B cell (primary cell): Measurements from ENCODE around the gene SOX8. TPM values are rescaled to one million over a fixed set of nuclear protein-coding genes. Genes with fewer than 3 reads are reported as not detected.
A peak's percentile ranks its signal among the peaks of the same experiment; 100 is the strongest.

Source experiments
- ATAC-seq: fragments of 200-7000 bp; cut with Tn5 transposase; one replicate; pipeline ENCODE4 v1.10.0; 2021; ENCODE audit warnings: low read depth, mild to moderate bottlenecking, moderate number of reproducible peaks, moderate library complexity
- CTCF ChIA-PET: fragments of 350-600 bp; sonication (Branson Sonifier 250); formaldehyde crosslinking; loops from one replicate; lab custom pipeline; 2021; ENCODE audit warnings: antibody characterized with exemption, inconsistent platforms; lab: Charles Lee
- POLR2A ChIA-PET: fragments of 350-600 bp; sonication (Branson Sonifier 250); formaldehyde crosslinking; loops from one replicate; lab custom pipeline; 2021; ENCODE audit warnings: antibody characterized with exemption; lab: Charles Lee
- DNase-seq: peaks from one replicate; pipeline ENCODE4 v3.0.0; 2013
- H2AFZ ChIP-seq: 2 replicates; pipeline ENCODE4 v1.6.1; 2012; ENCODE audit warnings: mild to moderate bottlenecking, low read depth, low read length; ENCODE audit not compliant: insufficient read depth, poor library complexity, severe bottlenecking
- H3K27ac ChIP-seq, 2 donors: 1 replicate in 1 of 2; 2 replicates in 1 of 2; pipeline ENCODE4 v1.5.1; 2012 to 2013; ENCODE audit warnings: low read length in 2 of 2, mild to moderate bottlenecking in 2 of 2, moderate library complexity in 1 of 2
- H3K27me3 ChIP-seq, 4 experiments: fragments of 200-600 bp in 1 of 4; sonication (generic) in 1 of 4; replicated peaks in 1 of 4; 1 replicate in 2 of 4; 2 replicates in 2 of 4; pipeline versions ENCODE4 v1.6.1 to v1.7.0; 2013 to 2016; ENCODE audit warnings: low read length in 3 of 4, mild to moderate bottlenecking in 2 of 4, mixed read lengths in 1 of 4, moderate library complexity in 1 of 4; ENCODE audit not compliant: insufficient read depth in 4 of 4, control insufficient read depth in 3 of 4; ENCODE audit errors: control extremely low read depth in 1 of 4
- H3K36me3 ChIP-seq, 2 experiments: replicated peaks in 1 of 2; 1 replicate in 1 of 2; 2 replicates in 1 of 2; pipeline versions ENCODE4 v1.6.1 to v1.7.1; 2013; ENCODE audit warnings: low read length in 1 of 2; ENCODE audit not compliant: insufficient read depth in 2 of 2, control insufficient read depth in 1 of 2; ENCODE audit errors: control extremely low read depth in 1 of 2, extremely low read depth in 1 of 2
- H3K4me1 ChIP-seq, 2 donors: fragments of 200-600 bp in 1 of 2; sonication (generic) in 1 of 2; 1 replicate in 1 of 2; 2 replicates in 1 of 2; pipeline versions ENCODE4 v1.5.1 to v1.6.1; 2013 to 2017; ENCODE audit warnings: low read length in 2 of 2; ENCODE audit not compliant: control insufficient read depth in 2 of 2, insufficient read depth in 2 of 2
- H3K4me2 ChIP-seq: replicated peaks from 2 replicates; pipeline ENCODE3; 2012; ENCODE audit warnings: mild to moderate bottlenecking, low read depth, low read length; ENCODE audit not compliant: poor library complexity, severe bottlenecking
- H3K4me3 ChIP-seq, 5 experiments: fragments of 200-600 bp in 1 of 5; sonication (generic) in 1 of 5; 1 replicate in 3 of 5; 2 replicates in 2 of 5; pipeline versions ENCODE4 v1.5.1 to v1.7.0; 2011 to 2016; ENCODE audit warnings: low read length in 4 of 5, mild to moderate bottlenecking in 4 of 5, low read depth in 2 of 5, control low read depth in 1 of 5, moderate library complexity in 1 of 5; ENCODE audit not compliant: insufficient read depth in 1 of 5; ENCODE audit errors: control extremely low read depth in 1 of 5, extremely low read depth in 1 of 5
- H3K79me2 ChIP-seq: fragments of 200-600 bp; sonication (generic); one replicate; pipeline ENCODE4 v1.6.0; 2016; ENCODE audit warnings: low read length; ENCODE audit not compliant: control insufficient read depth, insufficient read depth
- H3K9ac ChIP-seq: fragments of 200-600 bp; sonication (generic); 2 replicates; pipeline ENCODE4 v1.6.1; 2017; ENCODE audit warnings: mild to moderate bottlenecking, low read length, moderate library complexity
- H3K9me3 ChIP-seq, 3 donors: one replicate each; pipeline versions ENCODE4 v1.6.1 to v1.7.1; 2013; ENCODE audit warnings: low read length in 2 of 3; ENCODE audit not compliant: control insufficient read depth in 2 of 3, insufficient read depth in 1 of 3; ENCODE audit errors: control extremely low read depth in 1 of 3
- H4K20me1 ChIP-seq: 2 replicates; pipeline ENCODE4 v1.6.0; 2012; ENCODE audit warnings: mild to moderate bottlenecking, low read length; ENCODE audit not compliant: insufficient read depth, control insufficient read depth, poor library complexity, severe bottlenecking
- H3K27ac Mint-ChIP-seq: one replicate; pipeline ENCODE4 v1.8.0; 2021; ENCODE audit warnings: mixed read lengths
- H3K27me3 Mint-ChIP-seq: one replicate; pipeline ENCODE4 v1.8.0; 2021; ENCODE audit warnings: mixed read lengths
- H3K4me1 Mint-ChIP-seq: one replicate; pipeline ENCODE4 v1.8.0; 2021; ENCODE audit warnings: mixed read lengths
- H3K4me3 Mint-ChIP-seq: one replicate; pipeline ENCODE4 v1.8.0; 2021; ENCODE audit warnings: mixed read lengths
- H3K9me3 Mint-ChIP-seq: one replicate; pipeline ENCODE4 v1.8.0; 2022; ENCODE audit warnings: mixed read lengths; ENCODE audit not compliant: insufficient read depth
- EZH2 ChIP-seq: IDR thresholded peaks from 2 replicates; pipeline ENCODE4 v1.6.1; 2012; ENCODE audit warnings: borderline replicate concordance, low read depth, mild to moderate bottlenecking, moderate library complexity, low read length; ENCODE audit not compliant: insufficient read depth, poor library complexity, severe bottlenecking
- WGBS: methylation state at CpG from one replicate; pipeline ENCODE4 v1.1.5; 2013; ENCODE audit warnings: missing lambda C conversion rate; ENCODE audit not compliant: insufficient coverage; 5-methylcytosine and 5-hydroxymethylcytosine counted together
- intact Hi-C: fragments of 100-400 bp; cut with micrococcal nuclease; formaldehyde crosslinking; loops from one replicate; pipeline ENCODE4 v1.10.0; 2022
- polyA plus RNA-seq: library from polyadenylated mRNA; depleted of rRNA; stranded (reverse); fragments of >200 nt; gene quantifications from 2 replicates; pipeline ENCODE4 v1.2.3, GENCODE V29; 2012
- total RNA-seq, 2 donors: library from RNA; stranded (reverse); fragments of 120-200 nt in 1 of 2; gene quantifications; 1 replicate in 1 of 2; 2 replicates in 1 of 2; pipeline versions ENCODE4 v1.2.3 to v1.2.4, GENCODE V29; 2013 to 2022
- TF ChIP-seq, protein P1 (sequence below): fragments of 200-600 bp; IDR thresholded peaks from one replicate; pipeline ENCODE4 v1.8.0; 2022; ENCODE audit warnings: antibody characterized with exemption, mild to moderate bottlenecking

SOX8 gene
- total and polyA plus RNA-seq, 2 donors (not counting 1 experiment from before 2014, with no cell fraction given), result 0.03 to 1.2 TPM

DNA sequence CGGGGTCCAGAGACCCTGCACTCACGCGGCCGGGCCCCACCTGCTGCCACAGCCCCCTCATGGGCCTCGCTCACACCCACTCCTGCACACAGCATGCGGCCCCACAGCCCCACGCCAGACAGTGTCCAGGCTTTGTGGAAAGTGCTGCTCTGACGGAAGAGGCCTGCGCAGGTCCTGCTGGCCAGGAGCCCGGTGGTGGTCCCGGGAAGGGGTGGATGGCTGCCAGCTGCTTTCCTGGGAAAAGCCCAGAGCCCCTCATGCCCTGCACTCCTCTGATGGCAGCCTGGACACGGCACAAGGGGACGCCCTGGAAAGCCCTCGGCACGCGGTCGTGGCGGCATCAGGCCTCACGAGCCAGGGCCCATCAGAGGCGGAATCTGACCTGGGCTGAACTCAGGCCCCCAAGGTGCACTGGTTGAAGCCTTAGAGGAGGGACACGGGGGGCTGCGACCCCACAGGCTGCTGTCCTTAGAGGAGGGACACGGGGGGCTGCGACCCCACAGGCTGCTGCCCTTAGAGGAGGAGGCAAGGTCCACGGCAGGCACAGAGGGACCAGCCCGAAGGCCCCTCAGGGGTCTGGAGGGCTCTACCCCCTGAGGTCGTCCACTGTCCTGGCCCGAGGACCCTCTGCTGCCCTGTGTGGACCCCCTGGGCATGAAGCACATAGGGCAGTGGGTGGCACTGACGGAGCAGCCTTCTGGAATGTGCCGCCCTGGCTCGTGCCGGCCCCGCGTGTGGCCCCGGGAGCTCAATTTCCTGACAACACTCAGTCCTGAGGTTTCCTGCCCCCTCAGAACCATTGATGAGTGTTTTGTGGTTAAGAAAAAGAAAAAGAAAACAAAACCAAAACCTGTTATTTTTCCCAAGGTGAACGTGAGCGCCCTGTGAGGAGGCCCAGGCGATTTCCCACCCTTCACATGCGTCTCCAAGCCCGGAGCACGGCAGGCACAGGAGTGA, 22.1 kb downstream of the SOX8 start:
- Histone ChIP-seq H3K9me3 (peaks cover 0 to 6% (median 0%) of the 10 kb centered on the region in 3 donors), H2AFZ (no peak overlapping the region), H3K27ac (no peak overlapping the region), H3K36me3 (no peaks in the 10 kb centered on the region), H3K27me3 (peaks cover 0 to 10% (median 0%) of the 10 kb centered on the region in 4 experiments), H3K79me2 (no peaks in the 10 kb centered on the region), H4K20me1 (no peaks in the 10 kb centered on the region), H3K4me2 (peak overlapping the region; percentile 25), H3K4me3 (no peak overlapping the region), H3K9ac (no peak overlapping the region), H3K4me1 (peaks cover 0 to 7% of the 10 kb centered on the region in 2 donors)
- Mint-ChIP-seq H3K27ac (no peak overlapping the region), H3K4me1 (no peaks in the 10 kb centered on the region), H3K9me3 (no peaks in the 10 kb centered on the region), H3K27me3 (peaks cover 7% of the 10 kb centered on the region), H3K4me3 (no peak overlapping the region)
- intact Hi-C loops, result no loop called here
- TF ChIP-seq, protein P1, sequence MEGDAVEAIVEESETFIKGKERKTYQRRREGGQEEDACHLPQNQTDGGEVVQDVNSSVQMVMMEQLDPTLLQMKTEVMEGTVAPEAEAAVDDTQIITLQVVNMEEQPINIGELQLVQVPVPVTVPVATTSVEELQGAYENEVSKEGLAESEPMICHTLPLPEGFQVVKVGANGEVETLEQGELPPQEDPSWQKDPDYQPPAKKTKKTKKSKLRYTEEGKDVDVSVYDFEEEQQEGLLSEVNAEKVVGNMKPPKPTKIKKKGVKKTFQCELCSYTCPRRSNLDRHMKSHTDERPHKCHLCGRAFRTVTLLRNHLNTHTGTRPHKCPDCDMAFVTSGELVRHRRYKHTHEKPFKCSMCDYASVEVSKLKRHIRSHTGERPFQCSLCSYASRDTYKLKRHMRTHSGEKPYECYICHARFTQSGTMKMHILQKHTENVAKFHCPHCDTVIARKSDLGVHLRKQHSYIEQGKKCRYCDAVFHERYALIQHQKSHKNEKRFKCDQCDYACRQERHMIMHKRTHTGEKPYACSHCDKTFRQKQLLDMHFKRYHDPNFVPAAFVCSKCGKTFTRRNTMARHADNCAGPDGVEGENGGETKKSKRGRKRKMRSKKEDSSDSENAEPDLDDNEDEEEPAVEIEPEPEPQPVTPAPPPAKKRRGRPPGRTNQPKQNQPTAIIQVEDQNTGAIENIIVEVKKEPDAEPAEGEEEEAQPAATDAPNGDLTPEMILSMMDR, result no peak
- TF ChIP-seq EZH2, result no peak
- 77% methylated on average over 32 of the region's 41 CpGs for WGBS
- POLR2A ChIA-PET, result no interaction called here
- DNase-seq (no peak), ATAC-seq (no peak)
- CTCF ChIA-PET, result no interaction called here

DNA sequence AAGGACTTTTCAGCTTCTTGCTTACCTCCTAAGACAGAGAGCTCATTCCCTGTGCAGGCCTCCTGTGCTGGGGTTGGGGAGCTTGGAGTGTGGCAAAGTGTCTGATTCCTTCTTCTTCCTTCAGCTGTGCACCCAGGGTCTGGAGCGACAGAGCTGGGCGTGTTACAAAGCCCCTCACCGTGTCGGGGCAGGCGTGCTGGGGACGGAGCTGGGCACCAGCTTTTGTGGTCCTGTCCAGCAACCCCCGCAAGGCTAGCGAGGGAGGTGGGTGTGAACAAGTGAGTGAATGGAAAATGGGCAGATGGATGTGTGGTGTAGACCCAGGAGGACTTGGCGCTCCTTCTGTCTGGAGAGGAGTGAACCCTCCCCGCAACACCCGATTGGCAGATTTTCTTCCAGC, 23.7 kb downstream of the SOX8 start:
- CTCF ChIA-PET, result no interaction called here
- H2AFZ ChIP-seq, result no peak overlapping the region
- POLR2A ChIA-PET, result no interaction called here
- no peak overlapping the region for H3K9ac ChIP-seq
- H3K4me3 Mint-ChIP-seq, result no peak overlapping the region
- H3K4me2 ChIP-seq, result no peak overlapping the region
- H3K4me3 ChIP-seq, result no peak overlapping the region
- H3K27ac Mint-ChIP-seq, result no peak overlapping the region
- H3K27me3 Mint-ChIP-seq, result peaks cover 7% of the 10 kb centered on the region
- peaks cover 0 to 7% of the 10 kb centered on the region in 2 donors for H3K4me1 ChIP-seq
- ATAC-seq, result no peak
- no peak for DNase-seq
- no peaks in the 10 kb centered on the region for H4K20me1 ChIP-seq
- no peak overlapping the region for H3K27ac ChIP-seq
- no peaks in the 10 kb centered on the region for H3K36me3 ChIP-seq
- no peak for TF ChIP-seq EZH2
- TF ChIP-seq, protein P1, result no peak
- peaks cover 0 to 3% (median 0%) of the 10 kb centered on the region in 3 donors for H3K9me3 ChIP-seq
- H3K9me3 Mint-ChIP-seq, result no peaks in the 10 kb centered on the region
- peaks cover 0 to 2% (median 0%) of the 10 kb centered on the region in 4 experiments for H3K27me3 ChIP-seq
- H3K79me2 ChIP-seq, result no peaks in the 10 kb centered on the region
- WGBS, result 97% methylated on average over 10 of the region's 11 CpGs
- no peaks in the 10 kb centered on the region for H3K4me1 Mint-ChIP-seq
- intact Hi-C loops, result no loop called here
